Measurements from ENCODE around the gene PCDHAC2.

Gene PCDHAC2

GRCh38 chr5:140989254-140990020 is 23.2 kb downstream of the PCDHAC2 start:
- DNase-seq, result no peak

DNA sequence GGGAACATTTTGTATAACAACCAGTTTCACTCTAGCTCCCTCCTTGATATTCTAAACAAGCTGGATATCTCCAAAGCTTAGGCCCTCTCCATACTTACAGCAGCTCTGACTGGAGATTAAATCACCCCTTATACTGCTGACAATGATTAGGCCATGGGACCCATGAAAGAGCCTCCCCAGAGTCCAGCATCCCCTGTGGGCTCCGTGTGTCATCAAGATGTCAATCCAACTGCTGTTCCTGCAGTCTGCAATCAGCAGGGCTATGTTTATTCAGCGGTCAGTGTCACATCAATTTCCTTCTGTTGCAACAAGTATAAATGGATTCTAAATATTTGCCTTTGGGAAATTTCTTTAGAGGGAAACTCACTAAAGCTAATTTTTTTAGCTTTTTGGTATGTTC is 26.6 kb downstream of the PCDHAC2 start:
- no peak for DNase-seq

GRCh38 chr5:140996060-140996459 is 29.8 kb downstream of the PCDHAC2 start:
- DNase-seq, result no peak

GRCh38 chr5:140998921-140999410 is 32.7 kb downstream of the PCDHAC2 start:
- no peak for DNase-seq

DNA sequence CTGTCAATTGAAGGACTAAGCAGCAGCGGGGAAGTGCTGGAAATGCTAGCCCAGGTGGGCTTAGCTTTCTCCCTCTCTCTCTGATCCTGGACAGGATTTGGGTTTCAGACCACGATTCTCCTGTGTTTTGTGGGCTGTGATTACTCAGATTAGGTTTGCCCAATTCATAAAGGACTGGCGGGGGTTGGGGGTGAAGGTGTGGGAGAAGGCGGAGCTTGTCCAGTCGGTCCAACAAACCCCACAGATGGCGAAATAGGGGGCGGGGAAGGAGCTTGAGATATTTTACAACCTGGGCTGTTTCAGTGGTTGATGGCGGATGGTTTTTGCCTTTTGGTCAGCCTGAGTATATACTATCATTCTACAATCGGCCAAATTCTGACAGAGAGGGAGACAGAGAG is 35.2 kb downstream of the PCDHAC2 start:
- no peak for DNase-seq

DNA sequence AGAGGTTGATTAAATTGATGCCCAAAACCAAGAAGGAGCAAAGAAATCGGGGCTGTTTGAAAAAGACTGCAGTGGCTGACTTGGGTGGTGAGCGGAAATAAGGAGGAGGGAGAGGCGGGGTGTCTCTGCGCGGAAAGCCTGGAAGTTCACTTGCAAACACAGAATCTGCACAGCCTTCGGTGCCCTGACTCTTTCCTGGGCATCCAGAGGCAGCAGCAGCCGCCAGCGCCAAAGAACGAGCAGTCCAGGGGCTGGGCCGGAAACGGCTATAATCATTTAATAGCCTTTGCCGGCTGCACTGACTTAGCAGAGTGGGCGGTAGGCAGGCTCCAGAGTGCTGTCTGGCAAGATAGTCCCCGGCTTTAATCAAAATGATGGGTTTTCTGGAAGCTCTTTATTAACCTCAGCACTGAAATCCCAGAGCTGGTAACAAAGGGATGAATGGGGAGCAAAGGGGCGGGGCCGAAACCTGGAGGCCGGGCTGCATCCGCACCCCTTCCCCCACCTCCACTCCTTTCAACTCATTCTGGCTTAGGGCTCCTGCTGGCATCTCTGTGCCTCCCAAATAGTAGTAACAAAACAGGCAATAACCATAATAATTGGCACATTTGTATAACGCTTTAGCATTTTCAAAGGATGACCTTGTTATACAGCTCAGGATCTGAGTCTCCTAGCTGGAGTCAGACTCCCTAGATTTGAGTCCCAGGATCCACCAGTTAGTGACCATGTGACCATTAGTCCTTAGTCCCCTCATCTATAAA is 35.7 kb downstream of the PCDHAC2 start:
- DNase-seq, result no peak

- DNase-seq, result no peak
These were observed 36.3 kb downstream of the PCDHAC2 start for GRCh38 chr5:141002605-141002965.

DNA sequence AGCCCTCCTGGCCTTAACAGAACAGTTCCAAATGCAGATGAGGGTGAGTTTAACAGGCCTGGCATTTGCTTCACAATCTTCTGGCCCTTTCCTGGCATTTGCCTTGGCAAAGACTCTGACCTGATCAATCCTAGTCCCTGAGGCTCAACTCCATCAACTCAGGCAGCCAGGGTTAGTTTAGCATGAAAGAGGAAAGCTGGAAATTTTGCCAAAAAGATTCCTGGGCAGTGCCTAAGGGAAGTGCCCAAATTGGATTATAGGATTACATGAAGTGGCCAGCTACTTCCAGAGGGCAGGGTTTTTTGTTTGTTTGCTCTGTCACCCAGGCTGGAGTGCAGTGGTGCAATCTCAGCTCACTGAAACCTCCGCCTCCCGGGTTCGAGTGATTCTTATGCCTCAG is 36.8 kb downstream of the PCDHAC2 start:
- DNase-seq, result no peak

DNA sequence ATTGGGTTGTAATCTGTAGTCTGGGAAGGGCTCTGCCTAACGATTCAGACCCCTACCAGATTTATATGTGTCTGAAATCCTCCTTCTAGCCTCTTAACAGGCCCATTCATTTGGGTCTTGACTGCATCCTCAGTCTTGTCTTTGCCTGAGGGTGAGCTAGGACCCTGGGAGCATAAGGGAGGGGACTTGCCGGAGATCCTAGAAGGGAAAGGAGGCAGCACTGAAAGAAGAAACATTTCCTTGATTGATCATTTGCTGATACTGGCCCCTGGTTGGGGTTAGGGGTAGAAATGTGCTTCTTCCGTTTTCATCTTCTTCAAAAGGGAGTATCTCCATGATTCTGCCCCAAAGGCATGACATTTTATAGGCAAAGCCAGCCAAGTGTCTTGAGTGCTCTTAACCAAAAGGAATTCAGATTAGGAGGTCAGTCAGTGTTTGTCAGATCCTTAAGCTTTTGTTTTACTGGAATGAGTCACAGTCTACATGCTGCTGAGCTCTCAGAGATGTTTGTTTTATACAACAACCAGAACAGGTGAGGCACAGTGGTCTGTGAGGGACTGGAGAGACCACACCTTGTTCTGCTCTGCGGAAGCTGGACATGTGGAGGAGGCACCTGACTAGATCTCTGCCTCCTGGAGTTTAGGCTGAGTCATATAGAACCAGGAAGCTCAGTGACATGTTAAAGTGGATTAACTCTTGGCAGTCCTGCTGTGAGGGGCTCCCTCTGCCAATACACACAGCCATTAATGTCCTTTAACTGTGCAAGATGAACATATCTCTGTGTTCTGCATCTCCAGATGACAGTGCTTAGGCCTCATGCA is 37.7 kb downstream of the PCDHAC2 start:
- no peak for DNase-seq

DNA sequence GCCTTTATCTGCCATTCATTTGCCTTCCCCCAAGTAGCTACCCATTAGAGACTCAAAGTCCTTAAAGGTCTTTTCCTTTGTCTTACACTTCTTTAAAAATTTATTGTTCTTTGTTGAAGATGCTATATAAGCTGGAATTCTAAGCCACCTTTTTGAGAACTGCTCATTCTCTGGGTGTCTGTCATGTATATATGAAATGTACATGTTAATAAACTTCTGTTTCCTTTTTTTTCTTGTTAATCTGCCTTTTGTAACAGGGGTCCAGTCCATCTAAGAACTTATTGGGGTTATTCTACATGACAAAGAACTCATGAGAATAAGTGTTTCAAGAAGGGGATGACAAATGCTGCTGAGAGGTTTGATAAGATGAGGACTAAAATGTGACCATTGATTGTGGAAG is 41.5 kb downstream of the PCDHAC2 start:
- DNase-seq, result no peak

- DNase-seq, result no peak
These were observed 43.9 kb downstream of the PCDHAC2 start for GRCh38 chr5:141010047-141010793.

GRCh38 chr5:141017943-141018342 is 51.7 kb downstream of the PCDHAC2 start:
- DNase-seq, result no peak
